Fibroblast of lung (primary cell): ENCODE results near the gene CIDEB. TPM values are rescaled to one million over a fixed set of nuclear protein-coding genes. Genes with fewer than 3 reads are reported as not detected.

Source experiments
- DNase-seq, 2 donors: peaks; one replicate each; pipeline versions ENCODE4 v3.0.0 to v3.0.0-alpha.2; 2010; ENCODE audit warnings: low read depth in 2 of 2
- H2AFZ ChIP-seq: 2 replicates; pipeline ENCODE4 v1.5.1; 2012; ENCODE audit warnings: low read length, control low read depth, inconsistent platforms
- H3K27ac ChIP-seq: 2 replicates; pipeline ENCODE4 v1.5.1; 2011; ENCODE audit warnings: low read length, control low read depth; ENCODE audit not compliant: insufficient read depth
- H3K27me3 ChIP-seq: 2 replicates; pipeline ENCODE4 v1.5.1; 2011; ENCODE audit warnings: mild to moderate bottlenecking, low read length; ENCODE audit not compliant: control insufficient read depth, insufficient read depth
- H3K36me3 ChIP-seq: 2 replicates; pipeline ENCODE4 v1.5.1; 2011; ENCODE audit warnings: low read length; ENCODE audit not compliant: control insufficient read depth, insufficient read depth
- H3K4me1 ChIP-seq: 2 replicates; pipeline ENCODE4 v1.5.1; 2011; ENCODE audit warnings: low read length; ENCODE audit not compliant: control insufficient read depth, insufficient read depth; ENCODE audit errors: extremely low read depth
- H3K4me2 ChIP-seq: 2 replicates; pipeline ENCODE4 v1.5.1; 2011; ENCODE audit warnings: low read length, control low read depth; ENCODE audit not compliant: insufficient read depth; ENCODE audit errors: extremely low read depth
- H3K4me3 ChIP-seq, 4 experiments: fragments of 200-600 bp in 1 of 4; sonication (generic) in 1 of 4; replicated peaks in 1 of 4; 2 replicates each; pipeline ENCODE4 v1.5.1; 2011 to 2016; ENCODE audit warnings: low read length in 4 of 4, low read depth in 3 of 4, mild to moderate bottlenecking in 3 of 4, control low read depth in 2 of 4, inconsistent platforms in 1 of 4, mixed read lengths in 1 of 4; ENCODE audit not compliant: insufficient read depth in 1 of 4; ENCODE audit errors: control extremely low read depth in 1 of 4
- H3K79me2 ChIP-seq: 2 replicates; pipeline ENCODE4 v1.5.1; 2012; ENCODE audit warnings: mild to moderate bottlenecking, low read length, inconsistent platforms; ENCODE audit not compliant: control insufficient read depth, insufficient read depth
- H3K9ac ChIP-seq: 2 replicates; pipeline ENCODE4 v1.5.1; 2011; ENCODE audit warnings: mild to moderate bottlenecking, low read length, control low read depth; ENCODE audit not compliant: insufficient read depth
- H3K9me3 ChIP-seq: 2 replicates; pipeline ENCODE4 v1.5.1; 2012; ENCODE audit warnings: low read depth, low read length; ENCODE audit not compliant: control insufficient read depth, insufficient read depth
- H4K20me1 ChIP-seq: 2 replicates; pipeline ENCODE4 v1.5.1; 2011; ENCODE audit warnings: low read length; ENCODE audit not compliant: control insufficient read depth, insufficient read depth; ENCODE audit errors: extremely low read depth
- CTCF ChIP-seq, 2 donors: IDR thresholded peaks in 1 of 2; conservative IDR thresholded peaks in 1 of 2; 1 replicate in 1 of 2; 2 replicates in 1 of 2; pipeline ENCODE4 v1.5.1; 2011 to 2012; ENCODE audit warnings: low read length in 2 of 2, control low read depth in 1 of 2, inconsistent platforms in 1 of 2, low read depth in 1 of 2, mild to moderate bottlenecking in 1 of 2
- EZH2 ChIP-seq: IDR thresholded peaks from 2 replicates; pipeline ENCODE4 v1.5.1; 2012; ENCODE audit warnings: low read length, control low read depth, mild to moderate bottlenecking; ENCODE audit errors: missing control alignments
- polyA plus RNA-seq, 2 donors: library from polyadenylated mRNA; depleted of rRNA in 1 of 2; stranded (reverse) in 1 of 2; unstranded in 1 of 2; fragments of >200 nt; gene quantifications; 2 replicates each; pipeline ENCODE4 v1.2.1, GENCODE V29; 2011 to 2012; ENCODE audit warnings: missing spikeins in 1 of 2
- total RNA-seq: library from RNA; depleted of rRNA; stranded (reverse); fragments of >200 nt; gene quantifications from 2 replicates; pipeline ENCODE4 v1.2.1, GENCODE V29; 2014

The CIDEB gene
- total and polyA plus RNA-seq, 2 donors (not counting 1 experiment from before 2014, with no cell fraction given), result 0.33 to 0.42 TPM

GRCh38 chr14:24264298-24264697, 43.5 kb downstream of the CIDEB start:
- Histone ChIP-seq H3K4me2 (no peak overlapping the region), H4K20me1 (no peaks in the 10 kb centered on the region), H3K79me2 (no peaks in the 10 kb centered on the region), H3K4me1 (no peaks in the 10 kb centered on the region), H3K27ac (no peak overlapping the region), H3K9ac (no peak overlapping the region), H2AFZ (no peak overlapping the region), H3K27me3 (no peaks in the 10 kb centered on the region), H3K9me3 (no peaks in the 10 kb centered on the region), H3K36me3 (peaks cover 8% of the 10 kb centered on the region), H3K4me3 (no peak overlapping the region)
- TF ChIP-seq EZH2 (no peak), CTCF (conservative IDR thresholded peaks at IDR 0.05 in 1 of 2, IDR thresholded peaks at IDR 0.05 in 1 of 2; ENCODE audit: low read depth in 1 of 2, low read length in 2 of 2) (no peak)
- DNase-seq, result peak in 1 of 2 donors; percentile 44

DNA sequence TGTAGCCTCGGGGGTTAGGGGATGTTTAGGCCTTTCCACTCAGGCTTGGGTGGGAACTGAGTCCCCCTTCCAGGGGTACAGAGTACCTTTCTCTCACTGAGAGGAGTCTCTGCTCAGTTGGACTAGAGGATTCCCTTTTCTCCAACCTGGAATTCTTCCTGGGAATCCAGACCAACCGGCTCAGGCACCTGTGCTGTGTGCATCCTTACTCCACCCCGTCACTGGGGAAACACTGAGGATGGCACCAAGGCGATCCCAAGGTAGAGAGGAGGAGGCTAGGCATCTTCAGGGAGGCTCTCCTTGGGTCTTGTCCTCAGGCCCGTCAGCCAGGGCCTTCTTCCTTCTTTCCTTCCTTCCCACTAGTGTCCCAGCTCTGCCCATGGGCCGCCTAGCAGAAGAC, 43.9 kb downstream of the CIDEB start:
- no peaks in the 10 kb centered on the region for H3K27me3 ChIP-seq
- H3K9ac ChIP-seq, result no peak overlapping the region
- H3K4me3 ChIP-seq, result no peak overlapping the region
- H3K79me2 ChIP-seq, result no peaks in the 10 kb centered on the region
- H3K27ac ChIP-seq, result no peak overlapping the region
- TF ChIP-seq CTCF (conservative IDR thresholded peaks at IDR 0.05 in 1 of 2, IDR thresholded peaks at IDR 0.05 in 1 of 2; ENCODE audit: low read depth in 1 of 2, low read length in 2 of 2) (no peak), EZH2 (no peak)
- peaks cover 7% of the 10 kb centered on the region for H3K36me3 ChIP-seq
- H3K4me1 ChIP-seq, result no peaks in the 10 kb centered on the region
- H4K20me1 ChIP-seq, result no peaks in the 10 kb centered on the region
- no peak overlapping the region for H3K4me2 ChIP-seq
- H3K9me3 ChIP-seq, result no peaks in the 10 kb centered on the region
- DNase-seq, result no peak
- no peak overlapping the region for H2AFZ ChIP-seq

DNA sequence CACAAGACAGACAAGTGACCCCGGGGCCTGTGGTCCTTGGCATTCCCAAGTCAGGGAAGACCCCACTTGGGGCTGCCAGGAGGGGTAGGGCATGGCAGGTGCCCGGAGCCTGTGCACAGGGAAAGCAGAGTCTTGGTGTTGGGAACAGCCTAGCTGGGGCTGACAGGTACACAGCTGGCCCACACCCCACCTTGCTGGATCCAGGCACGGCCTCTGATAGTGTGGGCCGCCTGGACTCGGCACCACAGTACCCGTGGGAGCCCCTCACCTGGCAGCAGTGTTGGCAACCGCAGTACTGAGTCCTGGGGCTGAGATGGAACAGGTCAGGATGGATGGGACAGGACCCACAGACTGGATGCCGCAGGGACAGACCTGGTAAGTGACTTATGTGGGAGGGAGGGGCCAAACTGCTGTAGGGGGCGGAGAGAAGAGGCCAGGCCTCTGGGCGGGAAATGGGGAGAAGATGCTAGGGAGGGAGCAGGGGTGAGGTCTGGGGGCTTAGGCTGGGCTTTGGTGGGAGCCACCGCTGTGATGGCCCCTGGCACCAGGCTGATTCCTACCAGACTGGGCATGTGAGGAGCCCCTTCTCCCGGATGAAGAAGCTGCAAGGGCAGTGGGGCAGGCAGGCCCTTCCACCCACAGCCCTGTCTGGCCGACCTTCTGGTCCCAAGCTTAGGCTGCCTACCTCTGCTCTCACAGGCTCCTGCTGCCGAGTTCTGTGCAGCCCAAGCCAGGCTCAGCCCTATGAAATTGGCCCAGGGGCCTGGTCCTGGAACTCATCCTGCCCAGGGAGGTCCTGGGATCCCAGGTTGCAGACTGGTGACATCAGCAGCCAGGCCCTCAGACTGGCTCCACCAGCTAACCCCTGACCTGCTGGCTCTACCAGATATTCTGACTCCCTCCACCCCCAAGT, 44.7 kb downstream of the CIDEB start, which contains the start of gene TGM1:
TSS of gene TGM1 (minus strand) at position 357 of the 913 bp plus-strand sequence. CDS start 825 bp downstream, outside the sequence.
- no peak within 1 kb of the TSS for H2AFZ ChIP-seq
- no peaks in the 10 kb centered on the region for H3K4me1 ChIP-seq
- H3K27me3 ChIP-seq, result no peaks in the 10 kb centered on the region

More for the DNA sequence above, 44.7 kb downstream of the CIDEB start, which contains the start of gene TGM1:
- H3K9me3 ChIP-seq, result no peaks in the 10 kb centered on the region
- no peak within 1 kb of the TSS for H3K4me2 ChIP-seq
- peaks cover 7% of the 10 kb centered on the region for H3K36me3 ChIP-seq
- DNase-seq, result peak in 1 of 2 donors; percentile 3
- H4K20me1 ChIP-seq, result no peaks in the 10 kb centered on the region
- H3K27ac ChIP-seq, result no peak within 1 kb of the TSS
- TF ChIP-seq EZH2, result no peak
- TF ChIP-seq CTCF (conservative IDR thresholded peaks at IDR 0.05 in 1 of 2, IDR thresholded peaks at IDR 0.05 in 1 of 2; ENCODE audit: low read depth in 1 of 2, low read length in 2 of 2), result no peak
- no peaks in the 10 kb centered on the region for H3K79me2 ChIP-seq
- no peak within 1 kb of the TSS for H3K9ac ChIP-seq
- H3K4me3 ChIP-seq, result no peak within 1 kb of the TSS
